Measurements from ENCODE around the gene KRTAP5-11. TPM values are rescaled to one million over a fixed set of nuclear protein-coding genes. Genes with fewer than 3 reads are reported as not detected.

Gene KRTAP5-11
- polyA plus RNA-seq, 1 donor (not counting 4 experiments of a cell fraction or from before 2014, with no cell fraction given): not detected

DNA sequence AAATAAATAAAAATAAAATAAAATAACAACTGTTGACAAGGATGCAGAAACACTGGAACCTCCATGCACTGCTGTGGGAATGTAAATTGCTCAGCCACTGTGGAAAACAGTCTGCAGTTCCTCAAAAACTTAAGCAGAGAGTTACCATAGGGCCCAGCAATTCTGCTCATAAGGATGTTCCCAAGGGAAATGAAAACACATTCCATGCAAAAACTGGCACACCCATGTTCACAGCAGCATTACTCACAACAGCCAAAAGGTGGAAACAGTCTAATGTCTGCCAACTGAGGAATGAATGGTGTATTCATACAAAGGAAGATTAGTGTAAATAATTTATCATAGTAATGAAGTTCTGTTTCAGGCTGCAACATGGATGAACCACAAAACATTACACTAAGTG is 20.6 kb downstream of the KRTAP5-11 start:
- Histone ChIP-seq H3K9me3 (ENCODE audit: control insufficient read depth, low read depth, low read length) (peaks cover 3% of the 10 kb centered on the region), H3K27ac (ENCODE audit: control insufficient read depth, insufficient read depth, low read length) (no peak overlapping the region), H3K27me3 (ENCODE audit: control insufficient read depth, extremely low read depth, insufficient read depth, low read length) (no peaks in the 10 kb centered on the region), H4K20me1 (ENCODE audit: control insufficient read depth, extremely low read depth, insufficient read depth, low read length) (no peaks in the 10 kb centered on the region), H3K4me3 (ENCODE audit: control insufficient read depth in 2 of 3, extremely low read depth in 1 of 3, insufficient read depth in 2 of 3, low read depth in 1 of 3, low read length in 3 of 3) (no peak overlapping the region), H3K9ac (ENCODE audit: control insufficient read depth, extremely low read depth, insufficient read depth, low read length) (no peak overlapping the region), H3K4me1 (ENCODE audit: control insufficient read depth, extremely low read depth, insufficient read depth, low read length) (no peaks in the 10 kb centered on the region), H3K36me3 (ENCODE audit: control insufficient read depth in 2 of 2, extremely low read depth in 1 of 2, insufficient read depth in 2 of 2, low read length in 2 of 2) (no peaks in the 10 kb centered on the region), H2AFZ (ENCODE audit: control insufficient read depth, low read length) (no peak overlapping the region), H3K9me1 (ENCODE audit: control insufficient read depth, extremely low read depth, insufficient read depth, low read length) (no peaks in the 10 kb centered on the region), H3K79me2 (ENCODE audit: control insufficient read depth, insufficient read depth, low read length) (no peaks in the 10 kb centered on the region), H3K4me2 (ENCODE audit: control insufficient read depth, extremely low read depth, insufficient read depth, low read depth, low read length) (no peak overlapping the region)
- TF ChIP-seq CTCF (optimal IDR thresholded peaks at IDR 0.05 in 1 of 3, IDR thresholded peaks at IDR 0.05 in 1 of 3, conservative IDR thresholded peaks at IDR 0.05 in 1 of 3; ENCODE audit: extremely low read depth in 1 of 3, insufficient read depth in 2 of 3, low read length in 3 of 3) (no peak), EZH2 (IDR thresholded peaks at IDR 0.05; ENCODE audit: low read length) (no peak)
- dilution Hi-C loops (cut with MboI; ENCODE audit: extremely low pct_ligation_motif_present, low sequenced_read_pairs): no loop called here
- DNase-seq (ENCODE audit: low read depth, low spot score) (no peak), FAIRE-seq (no peak)

DNA sequence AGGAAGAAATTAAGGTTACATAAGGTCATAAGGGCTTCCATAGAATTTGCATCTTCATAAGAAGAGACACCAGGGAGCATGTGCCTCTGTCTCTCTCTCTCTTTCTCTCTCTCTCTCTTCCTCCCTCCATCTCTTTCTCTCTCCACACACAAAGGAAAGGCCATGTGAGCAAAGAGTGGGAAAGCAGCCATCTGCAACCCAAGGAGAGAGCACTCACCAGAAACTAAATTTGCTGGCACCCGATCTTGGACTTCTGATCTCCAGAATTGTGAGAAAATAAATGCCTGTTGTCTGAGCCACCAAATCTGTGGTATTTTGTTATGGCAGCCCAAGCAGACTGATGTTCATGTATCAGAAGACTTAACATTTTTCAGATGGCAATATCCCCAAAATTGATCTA is 23.7 kb downstream of the KRTAP5-11 start:
- Histone ChIP-seq H3K27me3 (ENCODE audit: control insufficient read depth, extremely low read depth, insufficient read depth, low read length) (peaks cover 4% of the 10 kb centered on the region), H3K4me1 (ENCODE audit: control insufficient read depth, extremely low read depth, insufficient read depth, low read length) (no peaks in the 10 kb centered on the region), H3K9ac (ENCODE audit: control insufficient read depth, extremely low read depth, insufficient read depth, low read length) (no peak overlapping the region), H3K9me3 (ENCODE audit: control insufficient read depth, low read depth, low read length) (peaks cover 3% of the 10 kb centered on the region), H4K20me1 (ENCODE audit: control insufficient read depth, extremely low read depth, insufficient read depth, low read length) (no peaks in the 10 kb centered on the region), H2AFZ (ENCODE audit: control insufficient read depth, low read length) (no peak overlapping the region), H3K36me3 (ENCODE audit: control insufficient read depth in 2 of 2, extremely low read depth in 1 of 2, insufficient read depth in 2 of 2, low read length in 2 of 2) (no peaks in the 10 kb centered on the region), H3K79me2 (ENCODE audit: control insufficient read depth, insufficient read depth, low read length) (no peaks in the 10 kb centered on the region), H3K4me2 (ENCODE audit: control insufficient read depth, extremely low read depth, insufficient read depth, low read depth, low read length) (no peak overlapping the region), H3K27ac (ENCODE audit: control insufficient read depth, insufficient read depth, low read length) (no peak overlapping the region), H3K9me1 (ENCODE audit: control insufficient read depth, extremely low read depth, insufficient read depth, low read length) (no peaks in the 10 kb centered on the region), H3K4me3 (ENCODE audit: control insufficient read depth in 2 of 3, extremely low read depth in 1 of 3, insufficient read depth in 2 of 3, low read depth in 1 of 3, low read length in 3 of 3) (no peak overlapping the region)
- DNase-seq (ENCODE audit: low read depth, low spot score): no peak
- dilution Hi-C loops (cut with MboI; ENCODE audit: extremely low pct_ligation_motif_present, low sequenced_read_pairs): no loop called here
- TF ChIP-seq EZH2 (IDR thresholded peaks at IDR 0.05; ENCODE audit: low read length) (no peak), CTCF (optimal IDR thresholded peaks at IDR 0.05 in 1 of 3, IDR thresholded peaks at IDR 0.05 in 1 of 3, conservative IDR thresholded peaks at IDR 0.05 in 1 of 3; ENCODE audit: extremely low read depth in 1 of 3, insufficient read depth in 2 of 3, low read length in 3 of 3) (no peak)
- FAIRE-seq: no peak
